Hepatocyte (in vitro differentiated cells): ENCODE results near the gene NT5C1B.

Experiments used
- CTCF ChIP-seq: fragments of 200-600 bp; sonication (generic); IDR thresholded peaks from 2 replicates; pipeline ENCODE4 v1.5.1; 2016; ENCODE audit warnings: antibody characterized with exemption, mild to moderate bottlenecking; ENCODE audit not compliant: poor library complexity
- EZH2 ChIP-seq: fragments of 200-600 bp; sonication (generic); IDR thresholded peaks from 2 replicates; pipeline ENCODE4 v1.6.1; 2016; ENCODE audit warnings: antibody characterized with exemption, mild to moderate bottlenecking, borderline replicate concordance

DNA sequence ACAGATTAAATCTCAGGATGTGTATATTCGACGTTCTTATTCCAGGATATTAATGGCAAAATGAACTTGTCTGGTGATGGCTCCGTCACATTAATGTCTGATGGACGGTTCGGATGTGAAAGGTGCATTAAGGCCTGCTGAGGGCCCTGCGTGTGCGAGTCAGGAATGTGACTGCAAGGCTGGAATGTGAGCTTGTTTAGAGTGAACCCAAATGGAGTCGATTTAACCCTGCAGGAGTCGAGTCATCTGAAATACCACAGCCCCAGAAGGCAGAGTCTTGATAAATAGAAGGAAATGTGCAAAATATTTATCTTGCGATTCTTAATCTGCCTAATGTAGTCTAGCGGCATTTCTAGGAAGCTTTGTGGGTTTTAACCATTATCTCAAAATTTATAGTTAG is 73.3 kb downstream of the NT5C1B start:
- TF ChIP-seq CTCF (no peak), EZH2 (no peak)
